HCT116 (cell line): ENCODE results near the gene RPL6. TPM values are rescaled to one million over a fixed set of nuclear protein-coding genes. Genes with fewer than 3 reads are reported as not detected.

Experiments
- ATAC-seq: fragments of 200-7000 bp; cut with Tn5 transposase; 2 replicates; pipeline ENCODE4 v1.9.1; 2020; ENCODE audit warnings: mild to moderate bottlenecking, moderate library complexity
- BruUV-seq: library from RNA; stranded (reverse); fragments of 400-500 nt; replicated peaks from 2 replicates; lab custom pipeline; 2021; lab: Mats Ljungman, UMichigan
- CTCF ChIA-PET: fragments of 300-600 bp; sonication (Branson Sonifier 250); formaldehyde crosslinking; loops from one replicate; lab custom pipeline; 2021; ENCODE audit warnings: antibody characterized with exemption; lab: Charles Lee
- POLR2A ChIA-PET: fragments of 300-600, 350-600 bp; sonication (Branson Sonifier 250); formaldehyde crosslinking; loops from one replicate; lab custom pipeline; 2021; ENCODE audit warnings: antibody characterized with exemption; lab: Charles Lee
- RAD21 ChIA-PET, 2 experiments: fragments of 300-600 bp; sonication (Branson Sonifier 250); formaldehyde crosslinking; loops; one replicate each; lab custom pipeline; 2023; ENCODE audit warnings: low total read pairs in 2 of 2; ENCODE audit not compliant: uncharacterized antibody in 2 of 2, unreplicated experiment in 2 of 2, low non-redundant PET in 1 of 2; lab: Charles Lee
- DNase-seq: peaks from one replicate; pipeline ENCODE4 v3.0.0-alpha.2; 2010; ENCODE audit warnings: low read depth, low spot score
- H2AFZ ChIP-seq: fragments of 200-600 bp; shearing (Covaris generic), sonication (generic); 2 replicates; pipeline ENCODE4 v1.6.1; 2017; ENCODE audit warnings: low read depth, mixed run types, mixed read lengths, antibody characterized with exemption, low read length; ENCODE audit not compliant: poor library complexity, severe bottlenecking
- H3K27ac ChIP-seq: 2 replicates; pipeline ENCODE4 v1.5.1; 2012; ENCODE audit warnings: low read depth, low read length
- H3K27me3 ChIP-seq: fragments of 200-600 bp; sonication (generic); 2 replicates; pipeline ENCODE4 v1.6.1; 2016; ENCODE audit warnings: mixed run types, low read length, mixed read lengths; ENCODE audit not compliant: insufficient read depth
- H3K36me3 ChIP-seq, 2 experiments: fragments of 200-500 bp in 1 of 2; fragments of 200-600 bp in 1 of 2; sonication (Bioruptor generic) in 1 of 2; sonication (generic) in 1 of 2; 2 replicates each; pipeline versions ENCODE4 v1.5.1 to v1.6.1; 2014 to 2016; ENCODE audit warnings: low read length in 2 of 2, inconsistent platforms in 1 of 2, mixed read lengths in 1 of 2, mixed run types in 1 of 2; ENCODE audit not compliant: insufficient read depth in 2 of 2, control insufficient read depth in 1 of 2
- H3K4me1 ChIP-seq, 2 experiments: fragments of 200-600 bp in 1 of 2; sonication (generic) in 1 of 2; 2 replicates each; pipeline versions ENCODE4 v1.5.1 to v1.6.1; 2012 to 2017; ENCODE audit warnings: low read length in 2 of 2, inconsistent platforms in 1 of 2, mild to moderate bottlenecking in 1 of 2, mixed read lengths in 1 of 2, mixed run types in 1 of 2, moderate library complexity in 1 of 2; ENCODE audit not compliant: insufficient read depth in 2 of 2, control insufficient read depth in 1 of 2
- H3K4me2 ChIP-seq: fragments of 200-600 bp; sonication (generic); 2 replicates; pipeline ENCODE4 v1.6.1; 2017; ENCODE audit warnings: mixed run types, low read length, mixed read lengths
- H3K4me3 ChIP-seq, 2 experiments: fragments of 200-600 bp in 1 of 2; sonication (generic) in 1 of 2; replicated peaks in 1 of 2; 2 replicates each; pipeline ENCODE4 v1.5.1; 2011 to 2016; ENCODE audit warnings: low read length in 2 of 2, control low read depth in 1 of 2, low read depth in 1 of 2, mild to moderate bottlenecking in 1 of 2, mixed read lengths in 1 of 2, mixed run types in 1 of 2
- H3K79me2 ChIP-seq: fragments of 200-600 bp; sonication (generic); 2 replicates; pipeline ENCODE4 v1.6.1; 2017; ENCODE audit warnings: mild to moderate bottlenecking, mixed run types, low read length, moderate library complexity, mixed read lengths; ENCODE audit not compliant: insufficient read depth
- H3K9ac ChIP-seq: fragments of 200-600 bp; sonication (generic); 2 replicates; pipeline ENCODE4 v1.6.1; 2016; ENCODE audit warnings: low read length, mixed read lengths
- H3K9me2 ChIP-seq: fragments of 200-600 bp; sonication (generic), shearing (Covaris generic); 2 replicates; pipeline ENCODE4 v1.6.1; 2017; ENCODE audit warnings: mixed run types, mild to moderate bottlenecking, moderate library complexity; ENCODE audit not compliant: insufficient read depth
- H3K9me3 ChIP-seq, 2 experiments: fragments of 200-500 bp in 1 of 2; fragments of 200-600 bp in 1 of 2; sonication (Bioruptor generic) in 1 of 2; sonication (generic) in 1 of 2; 2 replicates each; pipeline ENCODE4 v1.6.1; 2014 to 2017; ENCODE audit warnings: low read length in 2 of 2, mixed read lengths in 2 of 2, inconsistent platforms in 1 of 2, low read depth in 1 of 2, mild to moderate bottlenecking in 1 of 2, mixed run types in 1 of 2, moderate library complexity in 1 of 2; ENCODE audit not compliant: control insufficient read depth in 1 of 2, insufficient read depth in 1 of 2
- H4K20me1 ChIP-seq: fragments of 200-600 bp; sonication (generic), shearing (Covaris generic); 2 replicates; pipeline ENCODE4 v1.6.1; 2017; ENCODE audit warnings: mixed run types, mild to moderate bottlenecking, moderate library complexity; ENCODE audit not compliant: insufficient read depth
- CBX3 ChIP-seq: IDR thresholded peaks from 2 replicates; pipeline ENCODE4 v1.6.1; 2012; ENCODE audit warnings: low read depth
- CEBPB ChIP-seq: IDR thresholded peaks from 2 replicates; pipeline ENCODE4 v1.6.1; 2012; ENCODE audit warnings: low read depth
- ELF1 ChIP-seq: IDR thresholded peaks from 2 replicates; pipeline ENCODE4 v1.6.1; 2012; ENCODE audit warnings: low read depth, borderline replicate concordance
- EZH2 ChIP-seq: fragments of 200-600 bp; sonication (generic); IDR thresholded peaks from 2 replicates; pipeline ENCODE4 v1.6.1; 2017; ENCODE audit warnings: antibody characterized with exemption, mixed run types
- EZH2phosphoT487 ChIP-seq: fragments of 200-600 bp; IDR thresholded peaks from 2 replicates; pipeline ENCODE4 v1.6.1; 2018; ENCODE audit warnings: antibody characterized with exemption, borderline replicate concordance
- JUND ChIP-seq: IDR thresholded peaks from 2 replicates; pipeline ENCODE4 v1.6.1; 2012
- POLR2A ChIP-seq: IDR thresholded peaks from 2 replicates; pipeline ENCODE4 v1.7.0; 2011; ENCODE audit warnings: borderline replicate concordance; ENCODE audit not compliant: insufficient read depth, insufficient read length; ENCODE audit errors: extremely low read depth
- POLR2AphosphoS5 ChIP-seq: IDR thresholded peaks from 2 replicates; pipeline ENCODE4 v1.6.1; 2011; ENCODE audit warnings: mild to moderate bottlenecking, low read depth, low read length, moderate library complexity
- SP1 ChIP-seq: IDR thresholded peaks from 2 replicates; pipeline ENCODE4 v1.6.1; 2012; ENCODE audit warnings: low read depth
- TCF7L2 ChIP-seq: IDR thresholded peaks from 2 replicates; pipeline ENCODE4 v1.7.0; 2011; ENCODE audit warnings: borderline replicate concordance, inconsistent platforms; ENCODE audit not compliant: insufficient read depth, insufficient read length; ENCODE audit errors: extremely low read depth
- YY1 ChIP-seq: IDR thresholded peaks from 2 replicates; pipeline ENCODE4 v1.6.1; 2011; ENCODE audit warnings: low read length, low read depth, moderate library complexity, mild to moderate bottlenecking; ENCODE audit not compliant: insufficient replicate concordance; ENCODE audit errors: extremely low read depth
- intact Hi-C: fragments of 100-400 bp; cut with micrococcal nuclease; formaldehyde crosslinking; loops from 2 replicates; pipeline ENCODE4 v1.10.0; 2022
- total RNA-seq: library from RNA; stranded (reverse); gene quantifications from one replicate; pipeline ENCODE4 v1.2.1, GENCODE V29; 2021; ENCODE audit not compliant: unreplicated experiment
- TF ChIP-seq, protein P1 (sequence below): IDR thresholded peaks from 2 replicates; pipeline ENCODE4 v1.6.1; 2011; ENCODE audit warnings: mild to moderate bottlenecking, low read length, moderate library complexity; ENCODE audit not compliant: insufficient replicate concordance; ENCODE audit errors: extremely low read depth
- TF ChIP-seq, protein P2 (sequence below): IDR thresholded peaks from 2 replicates; pipeline ENCODE4 v1.6.1; 2012; ENCODE audit warnings: low read depth

RPL6 gene
- total RNA-seq, 1 experiment from 2014 or later: 1,845 TPM

DNA sequence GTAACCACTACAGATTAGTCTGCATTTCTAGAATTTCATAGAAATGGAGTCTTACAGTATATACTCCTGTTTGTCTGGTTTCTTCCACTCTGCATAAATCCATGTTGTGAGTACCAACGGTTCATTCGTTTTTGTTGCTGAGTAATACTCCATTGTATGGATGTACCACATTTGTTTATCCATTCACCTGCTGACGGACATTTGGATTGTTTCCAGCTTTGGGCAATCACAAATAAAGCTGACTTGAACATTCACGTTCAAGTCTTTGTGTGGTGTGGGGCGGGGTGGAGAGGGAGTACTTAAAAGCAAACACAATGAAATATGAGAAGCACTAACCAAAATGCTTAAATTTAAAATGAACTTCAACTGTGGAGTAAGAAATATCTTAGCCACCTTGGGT is 34.3 kb downstream of the RPL6 start:
- no TSS peak for BruUV-seq
- ChIA-PET CTCF (interaction anchor here (1.4 kb wide), 1 partner anchor 12 kb away, joined by 3 read pairs; no protein-coding TSS in a partner anchor), POLR2A (no interaction called here), RAD21 (no interaction called here)
- Histone ChIP-seq H3K9ac (no peak overlapping the region), H3K9me3 (no peaks in the 10 kb centered on the region), H3K4me1 (peaks cover 7 to 14% of the 10 kb centered on the region in 2 experiments; a peak in 3 of 4 replicates), H3K36me3 (no peaks in the 10 kb centered on the region), H3K27ac (no peak overlapping the region), H3K4me2 (no peak overlapping the region), H3K79me2 (peaks cover 54% of the 10 kb centered on the region), H2AFZ (no peak overlapping the region), H3K9me2 (no peaks in the 10 kb centered on the region), H3K27me3 (no peaks in the 10 kb centered on the region), H4K20me1 (no peaks in the 10 kb centered on the region), H3K4me3 (no peak overlapping the region)
- ATAC-seq (no peak), DNase-seq (no peak)
- intact Hi-C loops: no loop called here
- TF ChIP-seq SP1 (no peak), EZH2 (no peak), YY1 (no peak), JUND (no peak), POLR2A (no peak), POLR2AphosphoS5 (no peak), CBX3 (no peak), TCF7L2 (no peak), ELF1 (no peak), EZH2phosphoT487 (no peak), CEBPB (no peak)
- TF ChIP-seq, protein P1, sequence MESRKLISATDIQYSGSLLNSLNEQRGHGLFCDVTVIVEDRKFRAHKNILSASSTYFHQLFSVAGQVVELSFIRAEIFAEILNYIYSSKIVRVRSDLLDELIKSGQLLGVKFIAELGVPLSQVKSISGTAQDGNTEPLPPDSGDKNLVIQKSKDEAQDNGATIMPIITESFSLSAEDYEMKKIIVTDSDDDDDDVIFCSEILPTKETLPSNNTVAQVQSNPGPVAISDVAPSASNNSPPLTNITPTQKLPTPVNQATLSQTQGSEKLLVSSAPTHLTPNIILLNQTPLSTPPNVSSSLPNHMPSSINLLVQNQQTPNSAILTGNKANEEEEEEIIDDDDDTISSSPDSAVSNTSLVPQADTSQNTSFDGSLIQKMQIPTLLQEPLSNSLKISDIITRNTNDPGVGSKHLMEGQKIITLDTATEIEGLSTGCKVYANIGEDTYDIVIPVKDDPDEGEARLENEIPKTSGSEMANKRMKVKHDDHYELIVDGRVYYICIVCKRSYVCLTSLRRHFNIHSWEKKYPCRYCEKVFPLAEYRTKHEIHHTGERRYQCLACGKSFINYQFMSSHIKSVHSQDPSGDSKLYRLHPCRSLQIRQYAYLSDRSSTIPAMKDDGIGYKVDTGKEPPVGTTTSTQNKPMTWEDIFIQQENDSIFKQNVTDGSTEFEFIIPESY: no peak
- TF ChIP-seq, protein P2, sequence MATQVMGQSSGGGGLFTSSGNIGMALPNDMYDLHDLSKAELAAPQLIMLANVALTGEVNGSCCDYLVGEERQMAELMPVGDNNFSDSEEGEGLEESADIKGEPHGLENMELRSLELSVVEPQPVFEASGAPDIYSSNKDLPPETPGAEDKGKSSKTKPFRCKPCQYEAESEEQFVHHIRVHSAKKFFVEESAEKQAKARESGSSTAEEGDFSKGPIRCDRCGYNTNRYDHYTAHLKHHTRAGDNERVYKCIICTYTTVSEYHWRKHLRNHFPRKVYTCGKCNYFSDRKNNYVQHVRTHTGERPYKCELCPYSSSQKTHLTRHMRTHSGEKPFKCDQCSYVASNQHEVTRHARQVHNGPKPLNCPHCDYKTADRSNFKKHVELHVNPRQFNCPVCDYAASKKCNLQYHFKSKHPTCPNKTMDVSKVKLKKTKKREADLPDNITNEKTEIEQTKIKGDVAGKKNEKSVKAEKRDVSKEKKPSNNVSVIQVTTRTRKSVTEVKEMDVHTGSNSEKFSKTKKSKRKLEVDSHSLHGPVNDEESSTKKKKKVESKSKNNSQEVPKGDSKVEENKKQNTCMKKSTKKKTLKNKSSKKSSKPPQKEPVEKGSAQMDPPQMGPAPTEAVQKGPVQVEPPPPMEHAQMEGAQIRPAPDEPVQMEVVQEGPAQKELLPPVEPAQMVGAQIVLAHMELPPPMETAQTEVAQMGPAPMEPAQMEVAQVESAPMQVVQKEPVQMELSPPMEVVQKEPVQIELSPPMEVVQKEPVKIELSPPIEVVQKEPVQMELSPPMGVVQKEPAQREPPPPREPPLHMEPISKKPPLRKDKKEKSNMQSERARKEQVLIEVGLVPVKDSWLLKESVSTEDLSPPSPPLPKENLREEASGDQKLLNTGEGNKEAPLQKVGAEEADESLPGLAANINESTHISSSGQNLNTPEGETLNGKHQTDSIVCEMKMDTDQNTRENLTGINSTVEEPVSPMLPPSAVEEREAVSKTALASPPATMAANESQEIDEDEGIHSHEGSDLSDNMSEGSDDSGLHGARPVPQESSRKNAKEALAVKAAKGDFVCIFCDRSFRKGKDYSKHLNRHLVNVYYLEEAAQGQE: no peak
